Brain microvascular endothelial cell (primary cell): ENCODE data around the gene FRYL.

Experiments used
- DNase-seq: peaks from one replicate; pipeline ENCODE4 v3.0.0-alpha.2; 2020
- H3K27ac ChIP-seq: fragments of 250-450 bp; sonication (Bioruptor Pico); 2 replicates; pipeline ENCODE4 v1.5.1; 2020; ENCODE audit warnings: mild to moderate bottlenecking, moderate library complexity
- H3K27me3 ChIP-seq: fragments of 250-450 bp; sonication (Bioruptor Pico); replicated peaks from 2 replicates; pipeline ENCODE4 v1.5.1; 2020; ENCODE audit warnings: mild to moderate bottlenecking
- H3K36me3 ChIP-seq: fragments of 250-450 bp; sonication (Bioruptor Pico); replicated peaks from 2 replicates; pipeline ENCODE4 v1.5.1; 2020; ENCODE audit warnings: mild to moderate bottlenecking
- H3K4me3 ChIP-seq: 2 replicates; pipeline ENCODE4 v1.5.1; 2011; ENCODE audit warnings: low read depth, mild to moderate bottlenecking, control low read depth, low read length, moderate library complexity
- in situ Hi-C: cut with HindIII; loops from 2 replicates; pipeline ENCODE4 v1.10.0; 2017; ENCODE audit warnings: low sequenced_read_pairs, low pct_ligation_motif_present
- TF ChIP-seq, protein P1 (sequence below): IDR thresholded peaks from 2 replicates; pipeline ENCODE4 v1.5.1; 2011; ENCODE audit warnings: low read depth, mild to moderate bottlenecking, moderate library complexity, low read length, control low read depth, inconsistent platforms; ENCODE audit errors: missing control alignments

Gene FRYL

GRCh38 chr4:48634688-48635308 is 145.3 kb downstream of the FRYL start:
- in situ Hi-C loops, result no loop called here
- no peak overlapping the region for H3K4me3 ChIP-seq
- H3K27ac ChIP-seq, result no peak overlapping the region
- TF ChIP-seq, protein P1, sequence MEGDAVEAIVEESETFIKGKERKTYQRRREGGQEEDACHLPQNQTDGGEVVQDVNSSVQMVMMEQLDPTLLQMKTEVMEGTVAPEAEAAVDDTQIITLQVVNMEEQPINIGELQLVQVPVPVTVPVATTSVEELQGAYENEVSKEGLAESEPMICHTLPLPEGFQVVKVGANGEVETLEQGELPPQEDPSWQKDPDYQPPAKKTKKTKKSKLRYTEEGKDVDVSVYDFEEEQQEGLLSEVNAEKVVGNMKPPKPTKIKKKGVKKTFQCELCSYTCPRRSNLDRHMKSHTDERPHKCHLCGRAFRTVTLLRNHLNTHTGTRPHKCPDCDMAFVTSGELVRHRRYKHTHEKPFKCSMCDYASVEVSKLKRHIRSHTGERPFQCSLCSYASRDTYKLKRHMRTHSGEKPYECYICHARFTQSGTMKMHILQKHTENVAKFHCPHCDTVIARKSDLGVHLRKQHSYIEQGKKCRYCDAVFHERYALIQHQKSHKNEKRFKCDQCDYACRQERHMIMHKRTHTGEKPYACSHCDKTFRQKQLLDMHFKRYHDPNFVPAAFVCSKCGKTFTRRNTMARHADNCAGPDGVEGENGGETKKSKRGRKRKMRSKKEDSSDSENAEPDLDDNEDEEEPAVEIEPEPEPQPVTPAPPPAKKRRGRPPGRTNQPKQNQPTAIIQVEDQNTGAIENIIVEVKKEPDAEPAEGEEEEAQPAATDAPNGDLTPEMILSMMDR, result no peak
- H3K36me3 ChIP-seq, result no peaks in the 10 kb centered on the region
- H3K27me3 ChIP-seq, result no peaks in the 10 kb centered on the region
- DNase-seq, result no peak

DNA sequence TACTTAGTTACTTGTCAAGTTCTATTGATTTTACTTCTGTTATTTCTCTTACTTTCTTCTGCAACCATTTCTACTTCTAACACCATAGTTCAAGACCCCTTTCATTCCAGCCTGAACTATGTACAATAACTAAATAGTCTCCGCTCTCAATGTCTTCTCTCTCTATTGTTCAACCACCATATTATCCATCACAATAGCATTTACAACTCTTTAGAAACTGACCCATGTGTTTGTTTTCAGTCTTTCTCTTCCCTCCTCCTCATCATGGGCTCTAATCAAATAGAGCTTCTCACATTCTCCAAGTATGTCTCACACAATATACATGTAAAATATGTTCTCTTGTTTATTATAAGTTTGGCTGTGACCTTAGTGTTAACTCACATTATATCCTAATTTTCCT is 146.4 kb downstream of the FRYL start:
- Histone ChIP-seq H3K27me3 (no peaks in the 10 kb centered on the region), H3K36me3 (no peaks in the 10 kb centered on the region), H3K4me3 (no peak overlapping the region), H3K27ac (no peak overlapping the region)
- no peak for DNase-seq
- in situ Hi-C loops, result no loop called here
- TF ChIP-seq, protein P1, result no peak

DNA sequence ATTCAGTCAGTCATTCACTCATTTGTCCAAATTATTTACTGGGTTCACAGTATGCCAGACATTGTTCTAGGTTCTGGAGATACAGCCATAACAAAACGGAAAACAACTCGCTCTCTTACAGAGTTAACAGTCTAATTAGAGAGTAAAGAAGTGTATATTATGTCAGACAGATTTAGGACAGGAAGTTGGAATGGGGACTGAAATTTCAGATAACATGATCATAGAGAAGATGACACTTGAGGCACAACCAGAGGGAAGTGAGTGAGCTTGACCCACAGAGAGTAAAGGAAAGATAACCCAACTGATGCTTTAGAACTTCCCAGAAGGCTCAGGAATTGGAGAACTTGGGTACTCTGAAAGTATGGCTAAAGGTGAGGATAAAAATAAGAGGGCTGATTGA is 150.6 kb downstream of the FRYL start:
- DNase-seq, result no peak
- Histone ChIP-seq H3K27ac (no peak overlapping the region), H3K36me3 (no peaks in the 10 kb centered on the region), H3K27me3 (no peaks in the 10 kb centered on the region), H3K4me3 (no peak overlapping the region)
- in situ Hi-C loops, result no loop called here
- TF ChIP-seq, protein P1, result no peak

DNA sequence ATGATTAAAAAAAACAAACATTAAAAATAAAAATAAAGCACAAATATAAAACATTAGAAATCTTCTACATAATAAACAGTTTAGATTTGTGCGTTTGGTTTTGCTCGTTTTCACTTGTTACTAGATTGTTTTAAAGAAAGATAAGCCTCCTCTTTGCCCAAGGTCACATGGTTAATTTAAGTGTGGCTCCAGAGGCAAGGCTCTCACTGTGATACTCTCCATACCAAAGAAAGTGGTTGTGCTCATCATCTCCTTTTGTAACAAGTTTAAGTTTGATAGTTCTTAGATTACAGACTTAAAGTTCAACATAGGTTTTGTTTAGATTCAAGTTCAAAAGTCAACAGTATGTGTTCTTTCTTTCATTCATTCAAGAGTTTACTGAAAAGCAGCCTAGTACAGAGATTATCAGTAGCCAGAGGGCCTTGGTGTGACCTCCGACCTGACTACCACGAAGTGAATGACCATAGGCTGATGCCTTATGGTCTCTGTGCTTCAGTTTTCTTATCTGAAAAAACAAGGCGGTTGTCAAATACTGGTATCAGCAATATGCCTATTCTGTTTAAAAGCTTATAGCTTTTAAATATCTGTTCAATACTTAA is 156.8 kb downstream of the FRYL start:
- no peak overlapping the region for H3K4me3 ChIP-seq
- TF ChIP-seq, protein P1, result no peak
- DNase-seq, result no peak
- no peaks in the 10 kb centered on the region for H3K27me3 ChIP-seq
- in situ Hi-C loops, result no loop called here
- no peak overlapping the region for H3K27ac ChIP-seq
- no peaks in the 10 kb centered on the region for H3K36me3 ChIP-seq

DNA sequence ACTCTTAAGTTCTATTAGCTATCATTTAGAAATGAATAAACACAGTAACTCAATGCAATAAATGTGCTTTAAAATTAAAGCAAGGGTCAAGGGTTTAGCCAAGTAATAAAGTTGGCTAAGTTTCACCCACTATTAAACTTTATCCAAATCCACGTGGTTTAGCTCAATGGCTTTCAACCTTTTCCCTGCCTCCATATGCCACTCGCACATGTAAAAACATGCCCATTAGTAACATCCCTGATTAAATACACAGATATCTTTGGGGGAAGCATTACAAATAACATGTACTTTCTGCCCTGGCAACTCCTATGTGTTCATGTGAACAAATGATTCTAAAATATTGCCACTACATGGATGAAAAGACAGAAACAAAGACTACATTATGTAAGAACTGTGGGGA is 159.2 kb downstream of the FRYL start:
- Histone ChIP-seq H3K4me3 (no peak overlapping the region), H3K27me3 (no peaks in the 10 kb centered on the region), H3K36me3 (no peaks in the 10 kb centered on the region), H3K27ac (no peak overlapping the region)
- no peak for DNase-seq
- in situ Hi-C loops, result no loop called here
- TF ChIP-seq, protein P1, result no peak

DNA sequence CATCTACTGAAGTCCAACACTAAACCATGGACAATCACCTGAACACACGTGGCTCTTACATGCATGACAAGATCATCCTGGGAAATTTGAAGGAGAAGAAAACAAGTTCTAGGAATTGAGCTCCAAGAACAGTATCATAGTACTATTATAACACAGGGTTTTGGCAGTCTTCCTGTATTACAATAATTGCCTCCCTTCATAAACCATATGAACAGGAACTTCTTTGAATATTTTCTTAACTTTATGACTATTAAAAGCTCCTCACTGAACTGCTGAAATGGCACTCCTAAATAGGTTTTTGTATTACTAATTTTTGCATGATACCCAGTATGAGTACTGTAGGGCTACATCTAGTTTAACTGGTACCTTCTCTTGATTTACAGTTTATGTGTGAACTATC is 160.0 kb downstream of the FRYL start:
- no peak for DNase-seq
- no peak overlapping the region for H3K4me3 ChIP-seq
- H3K36me3 ChIP-seq, result no peaks in the 10 kb centered on the region
- TF ChIP-seq, protein P1, result no peak
- in situ Hi-C loops, result no loop called here
- no peak overlapping the region for H3K27ac ChIP-seq
- no peaks in the 10 kb centered on the region for H3K27me3 ChIP-seq
